Left renal cortex interstitium (tissue), 4 donors: ENCODE measurements around the gene NOTCH4. TPM values are rescaled to one million over a fixed set of nuclear protein-coding genes. Genes with fewer than 3 reads are reported as not detected.

Experiments
- DNase-seq, 4 donors: peaks; one replicate each; pipeline ENCODE4 v3.0.0-alpha.2; 2013; ENCODE audit warnings: low read depth in 4 of 4, low spot score in 2 of 4, missing footprints in 1 of 4
- polyA plus RNA-seq, 4 donors: library from polyadenylated mRNA; unstranded; fragments of 120-200 nt; gene quantifications; one replicate each; pipeline ENCODE4 v1.2.1, GENCODE V29; 2013; ENCODE audit not compliant: insufficient read length in 4 of 4

NOTCH4 gene
- polyA plus RNA-seq, 4 donors = 14.9 to 30.8 (median 18.4) TPM

DNA sequence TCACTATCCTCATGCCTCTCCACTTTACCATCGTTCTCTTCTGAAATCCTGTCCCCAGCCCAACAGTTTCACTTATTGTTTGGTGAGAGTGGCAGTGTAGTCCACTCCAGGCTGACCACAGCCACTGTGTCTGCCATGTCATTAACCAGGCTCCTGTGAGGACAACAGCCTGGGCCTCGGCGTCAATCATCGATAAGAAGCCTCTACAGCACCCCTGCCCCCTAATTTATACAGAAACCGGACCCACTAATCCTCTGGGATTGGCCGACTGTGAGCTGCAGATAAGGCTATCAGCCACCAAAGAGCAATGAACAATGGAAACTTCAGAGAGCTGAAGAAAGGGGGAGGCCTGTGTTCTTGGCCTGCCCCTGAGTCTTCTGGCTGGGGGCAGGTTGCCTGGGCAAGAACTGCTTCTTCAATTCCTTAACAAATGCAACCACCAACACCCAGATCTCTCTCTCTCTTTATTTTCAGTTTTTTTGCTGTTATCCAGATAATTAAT is 56.1 kb downstream of the NOTCH4 start:
- DNase-seq = no peak

DNA sequence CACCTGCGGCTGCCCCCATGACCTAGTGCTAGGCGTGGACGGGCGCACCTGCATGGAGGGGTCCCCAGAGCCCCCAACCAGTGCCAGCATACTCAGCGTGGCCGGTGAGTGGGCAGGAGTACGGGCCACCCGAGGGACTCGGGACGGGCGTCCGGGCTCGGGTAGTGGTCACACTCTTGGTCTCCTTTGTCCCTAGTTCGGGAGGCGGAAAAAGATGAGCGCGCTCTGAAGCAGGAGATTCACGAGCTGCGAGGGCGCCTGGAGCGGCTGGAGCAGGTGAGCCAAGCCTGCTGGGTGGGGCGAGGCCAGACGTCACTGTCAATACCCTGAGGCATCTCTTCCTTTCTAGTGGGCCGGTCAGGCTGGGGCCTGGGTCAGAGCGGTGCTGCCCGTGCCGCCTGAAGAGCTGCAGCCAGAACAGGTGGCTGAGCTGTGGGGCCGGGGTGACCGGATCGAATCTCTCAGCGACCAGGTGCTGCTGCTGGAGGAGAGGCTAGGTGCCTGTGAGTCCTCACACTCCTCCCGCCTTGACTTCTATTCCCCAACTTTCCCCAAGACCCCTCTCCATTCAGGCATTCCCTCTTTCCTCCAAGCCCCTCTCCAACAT is 56.6 kb downstream of the NOTCH4 start:
- no peak for DNase-seq

DNA sequence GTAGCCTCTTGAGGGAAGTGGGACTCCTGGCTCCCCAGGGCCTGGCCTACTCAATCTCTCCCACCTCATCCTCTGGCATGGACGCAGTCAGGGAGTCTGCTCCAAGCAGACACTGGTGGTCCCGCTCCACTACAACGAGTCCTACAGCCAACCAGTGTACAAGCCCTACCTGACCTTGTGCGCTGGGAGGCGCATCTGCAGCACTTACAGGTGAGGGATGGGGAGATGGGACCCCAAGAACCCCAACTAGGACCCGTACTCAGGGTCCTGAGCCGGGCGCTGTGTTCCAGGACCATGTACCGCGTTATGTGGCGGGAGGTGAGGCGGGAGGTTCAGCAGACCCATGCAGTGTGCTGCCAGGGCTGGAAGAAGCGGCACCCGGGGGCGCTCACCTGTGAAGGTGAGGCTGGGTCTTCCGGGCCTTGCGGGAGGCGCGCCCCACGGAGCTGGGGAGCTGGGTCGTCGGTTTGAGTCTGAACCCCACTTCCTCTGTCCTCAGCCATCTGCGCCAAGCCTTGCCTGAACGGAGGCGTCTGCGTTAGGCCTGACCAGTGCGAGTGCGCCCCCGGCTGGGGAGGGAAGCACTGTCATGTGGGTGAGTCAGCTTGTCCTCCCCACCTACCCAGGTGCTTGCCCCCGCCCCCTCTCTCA is 57.3 kb downstream of the NOTCH4 start:
- no peak for DNase-seq

DNA sequence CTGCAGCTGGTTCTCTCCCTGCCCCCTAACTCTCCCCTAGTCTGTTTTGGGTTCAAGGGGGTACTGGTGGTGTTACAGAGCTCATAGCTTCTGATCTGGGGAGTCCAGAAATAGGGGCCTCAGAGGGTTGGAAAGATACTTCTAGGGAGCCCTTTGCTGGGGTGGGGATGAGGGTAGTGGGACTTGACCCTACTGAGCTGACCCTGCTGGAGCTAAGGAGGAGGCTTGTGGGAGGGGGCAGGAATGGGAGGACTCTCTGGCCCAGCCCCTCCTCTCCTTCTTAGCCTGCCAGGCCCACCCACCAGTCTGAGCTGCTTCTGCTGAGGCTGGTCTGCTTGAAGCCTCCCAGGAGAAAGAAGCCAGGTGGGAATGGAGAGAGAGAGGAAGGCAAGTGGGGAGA is 59.6 kb downstream of the NOTCH4 start, which contains the start of gene EGFL8:
TSS of gene EGFL8 (plus strand) at position 301 of the 400 bp plus-strand sequence. CDS start 1,571 bp downstream, outside the sequence.
- no peak for DNase-seq

DNA sequence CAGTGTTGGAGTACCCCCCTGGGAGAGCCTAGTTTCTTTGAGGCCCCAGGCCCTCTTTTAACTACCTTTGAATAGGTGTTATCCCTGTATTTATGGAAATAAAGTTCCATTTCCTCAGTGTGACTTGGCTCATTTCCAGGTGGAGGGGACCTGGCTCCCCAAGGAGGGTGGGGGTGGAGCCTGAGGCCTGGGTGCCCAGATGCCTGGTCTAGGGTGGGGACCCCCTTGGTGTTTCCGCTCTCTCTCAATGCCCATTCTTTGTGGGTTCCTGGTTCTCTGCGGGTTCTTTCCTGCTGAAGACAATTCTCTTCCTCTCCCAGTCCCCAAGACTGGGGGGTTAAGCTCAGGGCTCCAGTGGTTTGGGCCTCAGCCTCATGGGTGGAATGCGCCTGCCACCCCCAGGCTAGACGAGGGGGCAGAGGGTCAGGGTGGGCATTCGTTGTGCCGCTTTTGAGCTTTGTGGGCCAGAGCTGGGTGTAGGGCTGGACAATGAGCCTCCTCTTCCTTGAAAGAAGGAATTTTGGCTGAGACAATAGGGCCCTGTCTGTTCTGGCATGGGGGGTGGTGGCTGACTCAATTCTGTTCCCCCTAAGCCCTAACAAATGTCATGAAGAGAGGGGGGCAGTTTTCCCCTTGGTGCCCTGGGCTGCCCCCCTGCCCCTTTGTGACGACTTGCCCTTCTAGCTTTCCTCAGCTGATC is 60.2 kb downstream of the NOTCH4 start:
- no peak for DNase-seq

DNA sequence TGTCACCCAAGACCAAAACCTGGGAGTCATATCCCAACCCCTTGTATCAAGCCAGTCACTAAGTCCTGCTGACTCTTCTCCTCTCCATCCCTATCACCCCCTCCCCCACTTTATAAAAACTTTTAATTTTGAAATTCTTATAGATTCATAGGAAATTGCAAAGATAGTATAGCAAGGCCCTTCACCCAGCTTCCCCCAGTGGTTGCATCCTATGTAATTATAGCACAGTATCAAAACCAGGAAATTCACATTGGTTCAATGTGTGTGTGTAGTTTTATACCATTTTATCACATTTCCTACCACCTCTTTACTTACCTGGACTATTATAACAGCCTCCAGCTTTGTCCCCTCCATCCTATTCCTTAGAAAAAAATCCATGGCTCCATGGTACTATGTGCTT is 65.8 kb downstream of the NOTCH4 start:
- DNase-seq = no peak

DNA sequence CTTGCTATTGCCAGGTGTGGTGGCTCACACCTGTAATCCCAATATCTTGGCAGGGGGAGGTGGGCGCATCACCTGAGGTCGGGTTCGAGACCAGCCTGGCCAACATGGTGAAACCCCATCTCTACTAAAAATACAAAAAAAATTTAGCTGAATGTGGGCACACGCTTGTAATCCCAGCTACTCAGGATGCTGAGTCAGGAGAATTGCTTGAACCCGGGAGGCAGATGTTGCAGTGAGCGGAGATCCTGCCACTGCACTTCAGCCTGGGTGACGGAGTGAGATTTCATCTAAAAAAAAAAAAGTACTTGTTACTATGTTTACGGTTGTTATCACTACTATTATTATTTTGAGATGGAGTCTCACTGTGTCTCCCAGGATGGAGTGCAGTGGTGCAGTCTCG is 67.0 kb downstream of the NOTCH4 start:
- no peak for DNase-seq

DNA sequence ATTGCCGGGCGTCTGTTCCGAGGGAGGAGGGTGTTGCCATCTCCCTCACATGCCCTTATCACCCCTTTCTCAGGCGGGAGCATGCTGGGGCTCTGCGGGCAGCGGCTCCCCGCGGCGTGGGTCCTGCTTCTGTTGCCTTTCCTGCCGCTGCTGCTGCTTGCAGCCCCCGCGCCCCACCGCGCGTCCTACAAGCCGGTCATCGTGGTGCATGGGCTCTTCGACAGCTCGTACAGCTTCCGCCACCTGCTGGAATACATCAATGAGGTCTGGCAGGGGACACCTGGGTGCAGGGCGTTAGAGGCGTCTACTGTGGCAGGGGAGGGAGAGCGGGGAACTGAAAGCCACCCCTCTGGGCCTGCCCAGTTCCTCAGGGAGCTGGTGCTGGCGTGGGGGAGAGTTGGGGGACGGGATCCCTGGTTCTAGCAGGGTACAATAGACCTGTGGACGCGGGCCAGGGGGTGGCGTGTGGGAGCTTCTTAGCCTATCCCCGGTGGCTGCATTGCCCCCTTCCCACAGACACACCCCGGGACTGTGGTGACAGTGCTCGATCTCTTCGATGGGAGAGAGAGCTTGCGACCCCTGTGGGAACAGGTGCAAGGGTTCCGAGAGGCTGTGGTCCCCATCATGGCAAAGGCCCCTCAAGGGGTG is 69.2 kb downstream of the NOTCH4 start:
- DNase-seq = no peak

DNA sequence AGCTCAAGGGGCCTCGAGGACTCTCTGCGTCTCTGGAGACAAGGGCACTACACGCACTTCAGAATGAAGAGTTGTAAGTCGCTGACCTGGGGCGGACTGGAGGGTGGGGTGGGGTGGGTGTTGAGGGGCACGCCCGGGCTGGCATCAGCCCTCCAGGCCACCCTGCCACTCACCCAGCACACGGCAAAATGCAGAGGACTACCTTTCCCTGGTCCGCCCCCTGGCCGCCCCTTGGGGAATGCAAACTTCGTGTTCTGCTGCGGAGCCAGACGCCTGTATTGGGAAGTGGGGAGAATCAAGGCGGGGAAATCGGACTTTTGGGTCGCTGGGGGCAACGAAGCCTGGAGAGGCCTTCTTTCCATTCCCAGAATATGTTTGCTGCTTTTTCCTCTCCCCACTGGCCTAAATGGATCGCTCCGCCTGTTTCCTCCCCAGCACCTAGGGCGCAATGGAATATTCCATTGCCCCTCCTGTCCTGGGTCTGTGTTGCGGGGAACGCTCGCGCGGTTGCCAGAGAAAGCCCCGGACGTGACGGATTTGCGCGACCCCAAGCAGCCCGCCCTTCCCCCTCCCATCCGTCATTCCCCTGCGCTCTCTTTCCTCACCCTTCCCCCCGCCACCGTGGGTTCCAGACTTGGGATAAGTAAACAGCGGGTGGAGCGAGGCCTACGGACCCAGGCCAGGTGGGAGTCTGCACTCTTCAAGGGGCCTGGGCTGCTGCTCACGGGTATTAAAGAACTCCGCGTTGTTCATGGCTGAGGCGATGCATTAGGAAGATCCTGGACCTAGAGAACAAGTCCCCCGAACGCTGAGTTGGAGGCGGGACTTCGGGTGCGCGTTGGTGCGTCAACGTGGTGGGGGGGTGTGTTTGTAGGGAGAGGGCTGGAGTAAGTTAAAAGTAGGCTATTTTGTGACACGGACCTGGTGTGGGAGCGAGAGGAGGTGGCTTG is 70.0 kb downstream of the NOTCH4 start, which contains the start of gene PPT2:
TSS of gene PPT2 (plus strand) at position 578 of the 950 bp plus-strand sequence. CDS start 454 bp downstream, outside the sequence.
- DNase-seq = peak; percentile 89 to 92 (median 91)

DNA sequence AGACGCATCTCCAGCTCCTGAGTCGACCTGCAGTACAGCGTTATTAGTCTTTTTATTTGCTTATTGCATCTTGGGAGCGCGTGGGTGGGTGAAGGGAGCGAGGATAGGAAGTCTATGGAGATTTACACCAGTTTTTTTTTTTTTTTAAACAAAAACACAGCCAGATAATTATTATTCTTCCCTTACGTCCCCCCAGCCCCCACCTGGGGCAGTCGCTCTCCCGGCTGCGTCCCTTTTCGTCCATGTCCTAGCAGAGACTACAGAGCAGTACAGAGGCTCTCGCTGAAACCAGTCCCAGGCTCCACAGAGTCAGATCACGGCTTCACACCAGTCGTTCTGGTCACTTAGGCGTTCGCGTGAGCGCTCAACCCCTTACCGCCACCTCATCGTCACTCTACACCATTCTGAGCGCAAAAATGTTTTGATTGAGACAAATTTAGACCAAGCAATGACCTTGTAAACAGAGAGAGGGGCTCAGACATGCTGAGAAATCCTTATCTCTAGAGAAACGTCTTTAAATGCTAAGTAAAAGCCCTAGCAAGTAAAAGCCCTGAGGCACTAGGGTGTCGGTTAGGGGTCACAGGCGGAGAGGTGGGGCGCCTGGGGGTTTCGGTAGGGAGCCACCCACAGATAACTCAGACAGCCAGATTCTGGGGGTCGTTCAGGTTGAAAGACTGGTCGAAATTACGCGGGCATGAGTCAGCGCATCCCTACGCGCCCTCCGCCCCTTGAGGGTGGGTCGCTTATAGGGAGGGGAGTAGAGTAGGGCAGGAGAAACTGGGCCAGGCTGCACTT is 70.9 kb downstream of the NOTCH4 start:
- DNase-seq = no peak

DNA sequence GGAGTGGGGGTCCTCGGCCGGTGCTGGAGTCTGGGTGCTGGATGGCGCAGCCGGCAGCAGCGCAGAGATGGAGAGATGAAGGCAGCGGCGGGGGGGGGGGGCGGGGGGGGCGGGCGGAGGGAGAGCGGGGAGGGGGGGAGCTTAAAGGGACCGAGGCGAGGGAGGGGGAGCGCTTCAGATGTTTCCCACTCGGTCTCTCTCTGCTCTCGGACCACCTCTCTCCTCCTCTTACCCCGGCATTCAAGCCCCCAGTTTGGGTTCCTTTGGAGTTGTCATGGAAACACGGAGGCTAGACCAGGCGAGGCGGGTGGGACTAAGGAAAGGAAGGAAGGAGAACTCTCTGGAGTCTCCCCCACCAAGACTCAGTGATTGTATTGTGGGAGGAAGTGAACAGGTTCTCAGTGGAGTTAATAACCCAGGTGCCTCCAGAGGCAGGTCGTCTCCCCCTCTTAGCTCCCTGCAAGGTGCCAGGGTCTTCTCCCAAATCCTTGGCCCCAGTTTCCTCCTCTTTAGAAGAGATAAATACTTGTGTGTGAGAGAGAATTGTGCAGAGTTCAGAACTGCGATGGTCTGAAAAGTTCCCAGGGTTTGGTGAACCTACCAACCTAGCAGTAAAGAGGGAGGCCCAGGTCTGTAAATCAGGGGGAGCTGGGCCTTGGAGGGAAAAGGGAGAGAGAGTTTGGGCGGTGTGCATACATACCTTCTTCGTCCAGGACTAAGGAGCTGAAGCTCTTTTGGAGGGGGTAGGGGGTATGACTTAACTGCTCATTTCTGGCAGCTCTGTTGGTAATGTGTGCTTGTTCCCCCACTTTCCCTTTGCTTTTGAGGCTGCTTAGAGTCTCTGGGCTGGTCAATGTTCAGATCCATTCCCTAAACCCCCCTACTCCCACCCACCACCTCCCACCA is 71.8 kb downstream of the NOTCH4 start, which contains the start of gene PRRT1:
TSS of gene PRRT1 (minus strand) at position 77 of the 906 bp plus-strand sequence. CDS start 112 bp downstream, outside the sequence.
- DNase-seq = no peak

DNA sequence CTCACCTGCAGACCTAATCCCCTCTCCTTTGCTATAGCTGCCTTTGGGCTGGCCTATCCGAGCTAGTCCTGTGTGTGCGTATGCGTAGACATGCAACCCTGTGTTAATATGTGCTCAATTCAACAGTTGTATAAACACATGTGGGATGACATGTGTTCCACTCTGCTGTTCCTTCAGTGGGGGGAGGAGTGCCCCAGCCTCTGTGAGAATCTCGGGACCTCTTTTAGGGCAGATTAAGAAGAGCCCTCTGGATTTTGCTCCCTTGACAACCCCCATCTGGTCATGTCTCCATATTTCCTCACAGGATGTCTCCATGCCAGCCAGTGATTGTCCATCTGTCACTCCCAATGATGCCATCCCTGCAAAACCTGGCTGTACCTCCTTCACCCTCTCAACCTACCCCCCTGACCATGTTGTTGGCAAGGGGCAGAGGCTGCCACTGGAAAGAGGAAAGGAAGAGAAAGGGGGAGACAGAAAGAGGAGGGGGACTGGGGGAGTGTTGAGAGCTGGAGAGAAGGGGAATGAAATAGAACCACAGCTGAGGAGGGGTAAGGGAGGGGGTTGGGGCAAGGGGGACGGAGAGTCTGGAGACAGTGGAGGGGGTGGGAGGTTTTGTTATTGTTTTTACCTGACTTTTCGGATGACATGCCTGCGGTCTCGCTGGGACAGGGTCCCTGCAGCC is 72.5 kb downstream of the NOTCH4 start:
- no peak for DNase-seq

DNA sequence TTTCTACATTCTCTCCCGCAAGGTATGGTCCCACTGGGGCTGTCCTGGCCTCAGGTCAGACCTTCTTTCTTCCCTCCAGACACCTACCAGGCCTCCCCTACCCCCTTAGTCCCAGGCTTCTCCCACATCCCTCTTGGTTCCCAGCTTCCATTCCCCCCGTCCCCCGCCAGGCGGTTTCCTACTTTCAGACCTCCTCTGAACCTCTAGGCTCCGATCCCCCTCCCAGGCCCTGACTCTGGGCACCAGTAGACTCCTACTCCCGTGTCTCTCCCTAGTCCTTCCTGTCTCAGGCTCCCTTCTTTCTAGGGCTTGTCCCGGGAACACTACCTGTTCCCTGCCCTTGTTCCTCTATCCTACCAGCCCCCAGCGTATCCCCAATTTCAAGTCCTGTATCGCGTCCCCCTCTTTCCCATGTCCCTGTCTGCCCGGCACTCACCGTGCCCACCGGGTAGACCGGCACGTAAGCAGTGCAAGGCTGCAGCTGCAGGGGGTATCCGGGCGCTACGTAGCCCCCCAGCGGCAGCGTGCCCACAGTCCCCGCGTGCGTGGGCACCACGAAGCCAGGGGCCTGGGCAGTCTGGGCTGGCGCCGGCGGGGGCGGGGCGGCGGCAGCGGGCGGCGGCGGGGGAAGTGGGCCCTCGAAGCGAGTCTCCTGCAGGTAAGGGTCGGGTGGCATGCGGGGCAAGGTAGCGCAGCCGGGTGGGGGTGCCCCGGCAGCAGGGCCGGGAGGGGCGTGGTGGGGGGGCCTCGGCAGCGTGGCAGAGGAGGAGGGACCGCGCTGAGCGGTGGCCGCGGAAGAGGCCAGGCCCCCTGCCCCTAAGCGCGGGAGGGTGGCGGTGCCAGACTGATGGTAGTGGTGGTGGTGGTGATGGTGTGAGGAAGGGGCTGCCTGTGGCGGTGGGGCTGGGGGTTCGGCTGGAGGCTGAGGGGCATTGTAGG is 73.7 kb downstream of the NOTCH4 start:
- DNase-seq = no peak

DNA sequence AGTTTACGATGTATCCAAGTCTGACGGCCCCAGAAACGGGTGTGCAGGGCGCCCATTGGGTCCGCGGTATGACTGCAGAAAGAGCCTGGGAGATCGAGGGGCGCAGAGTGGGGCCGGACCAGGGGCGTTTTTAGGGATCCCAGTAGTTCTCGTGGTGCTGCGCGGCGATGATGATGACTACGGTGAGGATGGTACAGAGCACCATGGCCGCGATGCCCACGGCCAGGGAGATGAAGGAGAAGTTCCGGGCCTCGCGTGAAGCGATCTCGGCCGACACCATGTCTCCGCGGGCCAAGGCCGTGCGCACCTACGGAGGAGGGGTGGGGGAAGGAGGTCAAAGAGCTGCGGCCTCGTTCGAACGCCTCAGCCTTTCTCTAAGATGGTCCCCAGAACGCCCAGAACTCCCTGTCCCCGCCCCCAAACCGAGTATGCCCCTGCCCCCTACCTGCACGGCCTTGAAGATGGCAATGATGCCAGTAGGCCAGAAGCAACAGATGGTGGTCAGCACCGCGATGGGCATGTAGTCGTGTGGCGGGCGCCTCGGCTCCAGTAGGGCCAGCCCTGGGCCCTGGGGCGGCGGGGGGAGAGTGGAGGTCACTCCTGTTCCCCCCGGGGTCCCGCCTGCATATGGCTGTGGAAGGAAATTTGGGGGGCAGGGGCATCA is 74.6 kb downstream of the NOTCH4 start:
- DNase-seq = no peak

DNA sequence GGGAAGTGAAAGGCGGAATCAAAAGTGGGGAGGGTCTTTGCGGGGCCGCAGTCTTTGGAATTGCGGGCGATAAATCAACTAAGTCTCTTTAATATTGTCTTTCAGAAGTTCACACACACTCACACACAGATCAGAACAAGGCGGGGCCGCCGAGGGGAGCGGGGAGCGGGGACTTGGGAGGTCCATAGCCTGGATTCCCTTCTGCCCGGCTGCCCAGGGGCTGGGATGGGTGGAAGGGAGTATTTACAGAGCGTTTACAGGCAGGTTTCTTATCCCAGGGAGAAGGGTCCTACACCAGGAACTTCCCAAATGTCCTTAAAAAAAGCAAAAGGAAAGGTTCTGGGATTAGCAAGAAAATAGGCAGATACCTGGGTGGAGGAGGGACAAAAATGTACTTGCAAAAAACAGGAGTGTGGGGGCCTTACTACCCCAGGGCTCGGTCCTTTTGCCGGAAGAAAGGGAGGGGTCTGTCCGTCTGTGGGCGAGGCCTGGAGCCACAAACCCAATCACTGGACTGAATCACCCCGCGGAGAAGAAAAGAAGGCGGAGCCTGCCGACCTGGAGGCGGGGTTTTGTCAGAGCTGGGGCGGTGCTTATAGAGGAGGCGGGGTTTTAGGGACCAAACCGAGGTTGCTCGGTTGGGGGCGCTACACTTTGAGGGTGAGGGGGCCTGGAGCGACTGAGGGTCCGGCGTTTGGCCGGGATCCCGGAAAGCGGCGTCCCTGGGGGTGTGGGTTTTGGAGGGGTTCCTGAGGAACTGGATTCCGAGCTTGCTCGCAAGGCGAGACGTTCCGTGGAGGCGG is 75.4 kb downstream of the NOTCH4 start:
- DNase-seq = peak in 1 of 4 donors; percentile 65
